Stimulated activated CD4-positive, alpha-beta T cell treated with anti-CD3 and anti-CD28 coated beads, Interleukin-15, amount 100 ng/mL, for 1 hour (primary cell): ENCODE measurements around the gene APEX1.
"Not testable (repeated sequence)": the region's sequence is repeated elsewhere in the genome, so short reads cannot be mapped to it uniquely, and the experiment has no call there.

ENCODE experiments used
- DNase-seq, 2 donors: peaks; one replicate each; pipeline ENCODE4 v3.0.0-alpha.2; 2020; ENCODE audit warnings: low read depth in 1 of 2, low spot score in 1 of 2

The APEX1 gene

DNA sequence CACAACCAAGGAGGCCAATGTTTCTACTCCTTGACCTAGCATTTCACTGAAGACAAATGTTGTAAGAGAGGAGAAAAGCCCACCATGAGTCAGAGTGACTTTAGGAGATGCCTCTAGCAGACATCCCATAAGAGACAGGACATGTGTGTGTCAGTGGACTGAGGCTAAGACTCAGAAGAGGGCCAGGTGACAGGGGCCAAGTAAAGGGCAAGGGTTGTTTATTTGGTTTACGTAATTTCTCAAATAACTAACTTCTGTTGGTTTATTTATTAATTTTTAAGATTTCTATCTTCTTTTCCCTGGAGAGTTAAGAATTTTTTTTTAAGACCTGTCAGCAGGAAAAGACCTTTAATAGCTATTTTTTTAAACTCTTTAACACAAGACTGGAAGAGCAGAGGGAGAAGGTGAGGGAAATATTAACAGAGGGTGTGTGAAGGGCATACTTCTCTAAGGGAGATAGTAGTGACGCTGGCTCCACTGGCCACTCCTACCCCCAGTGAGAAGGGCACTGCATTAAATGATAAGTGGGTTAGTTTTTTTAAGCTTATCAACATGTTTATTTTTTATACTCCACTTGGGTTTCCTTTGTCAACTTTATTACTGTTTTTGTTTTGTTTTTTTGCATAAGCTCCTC, 17.6 kb downstream of the APEX1 start:
- no peak for DNase-seq

DNA sequence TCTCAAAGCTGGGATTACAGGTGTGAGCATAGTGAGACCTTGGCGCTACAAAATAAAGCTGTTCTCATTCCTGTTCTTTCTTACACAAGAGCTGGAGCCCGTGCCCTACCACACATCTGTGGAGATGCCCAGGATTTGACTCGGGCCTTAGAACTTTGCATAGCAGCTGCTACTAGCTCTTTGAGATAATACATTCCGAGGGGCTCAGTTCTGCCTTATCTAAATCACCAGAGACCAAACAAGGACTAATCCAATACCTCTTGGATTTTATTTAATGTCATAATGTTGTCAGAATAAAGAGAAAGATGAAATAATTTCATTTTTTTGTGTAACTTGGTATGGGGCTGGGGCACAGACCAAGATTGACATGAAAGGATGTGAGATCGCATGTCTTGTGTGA, 21.8 kb downstream of the APEX1 start:
- no peak for DNase-seq

GRCh38 chr14:20477211-20477876, 22.3 kb downstream of the APEX1 start:
- DNase-seq, result no peak

DNA sequence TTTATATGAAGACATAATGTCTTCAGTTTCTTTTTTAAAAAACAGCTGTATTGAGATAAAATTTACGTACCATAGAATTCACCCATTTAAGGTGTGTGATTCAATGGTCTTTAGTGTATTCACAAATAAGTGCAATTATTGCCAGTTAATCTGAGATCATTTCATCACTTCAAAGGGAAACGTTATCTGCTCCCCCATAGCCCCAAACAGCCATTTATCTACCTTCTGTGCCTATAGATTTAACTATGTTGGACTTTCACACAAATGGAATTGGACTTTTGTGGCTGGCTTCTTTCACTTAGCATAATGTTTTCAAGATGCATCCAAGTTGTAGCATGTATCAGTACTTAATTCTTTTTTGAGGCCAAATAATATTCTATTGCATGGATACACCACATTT, 23.9 kb downstream of the APEX1 start:
- DNase-seq, result no peak

GRCh38 chr14:20482382-20482781, 27.4 kb downstream of the APEX1 start:
- no peak for DNase-seq

DNA sequence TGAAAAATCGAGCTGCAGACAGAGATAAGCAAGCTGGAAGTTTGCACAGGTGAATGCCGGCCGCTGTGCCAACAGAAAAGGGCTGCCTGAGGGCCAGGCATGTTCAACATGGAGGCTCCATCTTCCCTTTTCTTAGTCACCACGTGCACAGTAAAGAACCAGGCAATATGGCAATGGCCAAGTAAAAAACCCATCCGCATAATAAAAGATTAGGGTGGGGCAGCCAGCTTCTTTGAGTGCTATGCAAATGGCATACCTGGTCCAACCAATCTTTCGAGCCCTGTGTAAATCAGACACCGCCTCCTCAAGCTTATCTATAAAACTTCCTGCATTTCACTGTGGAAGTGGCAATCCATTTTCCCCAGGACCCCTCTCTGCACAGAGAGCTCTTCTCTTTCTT, 30.9 kb downstream of the APEX1 start:
- DNase-seq, result no peak

GRCh38 chr14:20486684-20487395, 31.8 kb downstream of the APEX1 start:
- DNase-seq, result no peak

DNA sequence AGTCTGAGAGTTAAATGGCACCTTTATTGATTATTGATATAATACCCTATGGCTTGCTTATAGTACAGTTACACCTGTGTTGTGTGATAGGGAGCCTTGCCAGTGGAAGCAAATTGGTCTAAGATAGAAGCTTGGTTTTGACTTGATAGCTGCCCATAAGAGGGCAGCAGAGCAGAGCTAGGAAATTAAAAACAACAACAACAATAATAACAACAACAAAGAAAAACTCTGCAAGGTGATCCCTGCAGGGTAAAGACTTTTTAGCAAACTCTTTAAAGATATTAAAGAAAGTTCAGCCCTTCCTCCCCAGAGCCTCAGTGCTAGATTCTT, 32.3 kb downstream of the APEX1 start:
- no peak for DNase-seq

DNA sequence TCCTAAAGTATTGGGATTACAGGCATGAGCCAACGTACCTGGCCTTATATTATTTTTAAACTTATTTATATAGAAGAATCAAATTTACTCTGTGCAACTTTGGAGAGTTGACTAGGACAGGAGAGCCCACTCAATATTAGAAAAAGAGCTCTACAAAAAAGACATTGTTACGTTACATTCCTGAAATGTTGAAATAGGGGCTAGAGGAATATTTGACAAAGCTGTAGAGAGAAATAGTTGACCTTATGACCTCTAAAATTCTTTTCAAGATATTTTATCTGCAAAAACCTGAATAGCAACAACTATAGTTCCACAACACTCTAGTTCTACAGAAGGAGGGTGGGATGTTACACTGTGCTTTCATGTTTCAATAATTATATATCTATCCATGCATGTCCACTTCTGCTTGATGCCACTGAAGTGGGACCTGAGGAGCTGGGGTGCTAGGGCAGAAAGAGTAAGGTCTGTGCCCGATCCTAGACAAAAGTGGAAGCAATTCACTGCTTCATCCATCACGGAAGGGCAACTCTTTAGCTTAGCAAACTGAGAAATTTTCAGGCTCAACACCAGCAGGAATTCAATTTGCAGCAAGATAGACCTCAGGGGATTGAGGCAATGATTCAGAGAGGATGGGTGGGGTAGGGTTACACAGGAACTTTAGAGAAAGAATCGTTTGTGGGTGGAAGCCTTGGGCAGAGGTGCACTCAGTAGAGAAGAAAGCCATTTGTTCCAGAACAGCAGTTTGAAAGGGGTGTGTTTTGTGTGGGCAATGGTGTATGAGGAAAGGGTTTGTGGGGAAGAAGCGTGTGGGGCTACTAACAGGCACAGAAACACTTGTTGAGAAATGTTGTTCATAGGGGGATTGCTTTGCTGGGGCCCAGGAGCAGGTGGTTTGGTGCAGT, 34.3 kb downstream of the APEX1 start:
- no peak for DNase-seq

DNA sequence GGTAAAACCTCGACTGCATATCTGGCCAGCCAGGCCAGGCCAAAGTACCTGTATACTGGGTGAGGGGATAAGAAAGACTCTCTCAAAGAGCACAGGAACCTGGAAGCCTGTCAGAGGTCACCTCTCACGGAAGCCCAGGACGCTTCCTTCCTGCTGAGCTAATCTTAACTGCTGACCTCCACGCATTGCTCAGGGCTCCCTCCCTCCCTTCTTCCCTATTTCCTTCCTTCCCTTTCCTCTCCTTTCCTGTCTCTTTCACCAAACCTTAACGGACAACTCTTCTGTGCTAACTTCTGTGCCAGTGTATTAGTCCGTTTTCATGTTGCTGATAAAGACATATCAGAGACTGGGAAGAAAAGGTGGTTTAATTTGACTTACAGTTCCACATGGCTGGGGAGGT, 35.5 kb downstream of the APEX1 start:
- no peak for DNase-seq

GRCh38 chr14:20492486-20492885, 37.5 kb downstream of the APEX1 start:
- no peak for DNase-seq

DNA sequence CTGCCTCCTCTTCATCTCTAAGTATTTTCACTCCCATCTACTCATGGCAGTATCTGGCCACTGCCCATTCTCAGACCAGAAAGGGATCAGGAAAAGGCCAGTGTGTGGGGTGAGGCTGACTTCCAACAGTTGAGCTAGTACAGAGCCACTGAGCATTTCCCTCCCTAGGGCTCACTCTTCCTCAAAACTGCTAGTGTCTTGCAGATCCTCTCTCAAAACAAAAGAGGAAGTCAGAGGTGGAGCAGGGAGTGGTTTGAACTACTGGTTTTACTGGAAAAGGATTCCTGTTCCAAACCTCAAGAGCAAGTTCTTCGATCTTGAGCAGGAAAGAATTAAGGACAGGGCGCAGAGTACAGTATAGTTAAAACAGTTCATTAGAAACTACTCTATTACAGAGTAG, 38.6 kb downstream of the APEX1 start:
- DNase-seq, result no peak

DNA sequence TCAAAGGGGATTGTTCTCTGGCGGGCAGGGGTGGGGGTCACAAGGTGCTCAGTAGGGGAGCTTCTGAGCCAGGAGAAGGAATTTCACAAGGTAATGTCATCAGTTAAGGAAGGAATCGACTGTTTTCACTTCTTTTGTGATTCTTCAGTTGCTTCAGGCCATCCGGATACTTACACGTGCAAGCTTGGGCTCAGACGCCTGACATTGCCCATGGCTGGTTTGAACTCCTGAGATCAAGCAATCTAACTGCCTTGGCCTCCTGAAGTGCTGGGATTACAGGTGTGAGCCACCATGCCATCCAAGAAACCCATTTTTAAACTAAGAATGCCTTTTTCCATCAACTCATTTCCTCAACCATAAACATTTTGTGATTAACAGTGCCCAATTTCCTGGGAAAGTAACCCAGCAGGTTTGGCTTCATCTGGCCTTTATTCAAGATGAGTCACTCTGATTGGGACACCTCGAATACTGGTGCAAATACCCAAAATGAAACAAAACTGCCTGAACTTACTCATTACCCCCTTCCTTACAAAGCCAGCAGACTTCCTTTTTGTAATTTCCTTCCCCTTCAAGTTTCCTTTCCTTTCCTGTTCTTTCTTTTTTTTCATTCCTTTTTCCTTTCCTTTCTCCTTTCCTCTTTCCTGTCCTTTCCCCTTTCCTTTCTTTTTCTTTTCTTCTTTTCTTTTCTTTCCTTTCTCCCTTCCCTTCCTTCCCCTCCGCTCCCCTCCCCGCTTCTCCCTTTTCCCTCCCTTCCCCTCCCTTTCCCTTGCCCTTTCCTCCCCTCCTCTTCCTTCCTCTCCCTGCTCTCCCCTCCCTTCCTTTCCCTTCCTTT, 40.1 kb downstream of the APEX1 start:
- no peak for DNase-seq

DNA sequence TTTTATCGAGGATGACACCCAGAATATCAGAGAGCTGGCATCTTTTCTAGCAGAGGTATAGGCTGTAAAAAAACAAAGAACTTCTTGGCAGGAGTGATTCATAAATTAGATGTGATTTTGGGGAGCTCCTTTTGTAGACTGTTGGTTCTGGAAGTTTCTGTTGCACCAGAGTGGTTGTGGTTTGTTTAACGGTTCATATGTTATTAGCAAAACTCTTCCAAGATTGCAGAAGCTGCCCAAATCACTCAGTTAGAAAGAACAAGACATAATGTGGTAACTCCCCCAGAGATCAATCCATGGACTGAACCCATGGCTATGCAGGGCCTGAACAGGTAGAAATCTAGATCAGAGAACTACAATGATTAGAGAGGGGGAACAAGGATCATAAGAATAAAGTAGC, 43.6 kb downstream of the APEX1 start:
- no peak for DNase-seq

GRCh38 chr14:20499108-20499507, 44.1 kb downstream of the APEX1 start:
- DNase-seq, result no peak

- no peak for DNase-seq
These were observed 44.9 kb downstream of the APEX1 start for GRCh38 chr14:20499881-20500280.

GRCh38 chr14:20501346-20501745, 46.3 kb downstream of the APEX1 start:
- no peak for DNase-seq

DNA sequence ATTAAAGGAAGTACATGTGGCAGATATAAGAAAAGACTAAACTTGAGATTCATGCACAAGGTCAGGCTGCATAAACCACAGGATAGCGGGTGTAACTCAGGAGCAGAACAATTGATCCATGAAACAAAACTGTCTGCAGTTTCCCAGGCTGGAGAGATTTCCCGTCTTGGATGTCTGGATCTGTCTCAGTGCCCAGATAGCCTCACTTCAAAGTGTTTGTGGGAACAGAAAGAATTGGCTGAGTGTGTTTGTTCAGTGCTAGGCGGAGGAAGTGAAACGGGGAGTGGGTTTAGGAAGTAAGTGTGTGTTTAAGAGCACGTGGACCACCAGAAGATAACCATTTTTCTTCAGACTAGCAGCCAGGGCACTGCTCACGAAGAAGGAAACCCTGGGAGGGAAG, 48.9 kb downstream of the APEX1 start:
- DNase-seq, result no peak

DNA sequence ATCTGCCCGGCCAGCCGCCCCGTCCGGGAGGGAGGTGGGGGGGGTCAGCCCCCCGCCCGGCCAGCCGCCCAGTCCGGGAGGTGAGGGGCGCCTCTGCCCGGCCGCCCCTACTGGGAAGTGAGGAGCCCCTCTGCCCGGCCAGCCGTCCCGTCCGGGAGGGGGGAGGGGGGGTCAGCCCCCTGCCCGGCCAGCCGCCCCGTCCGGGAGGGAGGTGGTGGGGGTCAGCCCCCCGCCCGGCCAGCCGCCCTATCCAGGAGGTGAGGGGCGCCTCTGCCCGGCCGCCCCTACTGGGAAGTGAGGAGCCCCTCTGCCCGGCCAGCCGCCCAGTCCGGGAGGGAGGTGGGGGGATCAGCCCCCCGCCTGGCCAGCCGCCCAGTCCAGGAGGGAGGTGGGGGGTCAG, 51.2 kb downstream of the APEX1 start:
- not testable (repeated sequence) for DNase-seq

- DNase-seq, result not testable (repeated sequence)
These were observed 51.7 kb downstream of the APEX1 start for GRCh38 chr14:20506752-20507151.
